Omental fat pad (tissue), 4 donors: Measurements from ENCODE around the gene LEPROT. TPM values are rescaled to one million over a fixed set of nuclear protein-coding genes. Genes with fewer than 3 reads are reported as not detected.
A peak's percentile ranks its signal among the peaks of the same experiment; 100 is the strongest.

ENCODE experiments used
- ATAC-seq: fragments of 150-250 bp; one replicate; pipeline ENCODE4 v1.9.1; 2016; ENCODE audit warnings: mild to moderate bottlenecking, moderate library complexity; ENCODE audit not compliant: low FRiP score
- DNase-seq: peaks from one replicate; pipeline ENCODE4 v3.0.0-alpha.2; 2019; ENCODE audit warnings: low spot score
- total RNA-seq, 4 donors: library from RNA; depleted of rRNA; stranded (reverse); fragments of >200 nt; gene quantifications; one replicate each; pipeline ENCODE4 v1.1.0, GENCODE V29; 2016
- TF ChIP-seq, protein P1 (sequence below), 3 donors: fragments of 450-650 bp; IDR thresholded peaks; one replicate each; pipeline ENCODE4 v1.5.1; 2016 to 2017; ENCODE audit warnings: antibody characterized with exemption in 3 of 3, mild to moderate bottlenecking in 3 of 3, moderate library complexity in 2 of 3

Gene LEPROT
- total RNA-seq, 4 donors from 2014 or later, result 61.1 to 123 (median 75.1) TPM

DNA sequence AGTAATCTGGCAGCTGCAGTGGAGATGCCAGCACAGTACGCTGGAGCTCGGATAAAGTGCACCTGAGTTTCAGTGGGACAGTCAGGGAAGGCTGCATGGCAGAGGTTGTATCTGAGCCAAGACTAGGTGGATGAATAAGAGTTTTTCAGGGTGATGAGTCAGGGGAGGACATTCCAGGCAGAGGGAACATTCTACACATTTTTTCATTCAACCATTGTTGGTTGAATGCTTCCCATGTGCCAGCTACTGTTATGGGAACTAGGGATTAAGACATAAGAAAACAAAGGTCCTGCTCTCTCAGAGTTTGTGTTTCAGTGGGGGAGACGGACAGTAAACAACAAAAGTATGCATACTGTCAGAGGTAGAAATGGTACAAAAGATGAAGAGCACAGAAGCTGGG is 5.2 kb downstream of the LEPROT start:
- TF ChIP-seq, protein P1, sequence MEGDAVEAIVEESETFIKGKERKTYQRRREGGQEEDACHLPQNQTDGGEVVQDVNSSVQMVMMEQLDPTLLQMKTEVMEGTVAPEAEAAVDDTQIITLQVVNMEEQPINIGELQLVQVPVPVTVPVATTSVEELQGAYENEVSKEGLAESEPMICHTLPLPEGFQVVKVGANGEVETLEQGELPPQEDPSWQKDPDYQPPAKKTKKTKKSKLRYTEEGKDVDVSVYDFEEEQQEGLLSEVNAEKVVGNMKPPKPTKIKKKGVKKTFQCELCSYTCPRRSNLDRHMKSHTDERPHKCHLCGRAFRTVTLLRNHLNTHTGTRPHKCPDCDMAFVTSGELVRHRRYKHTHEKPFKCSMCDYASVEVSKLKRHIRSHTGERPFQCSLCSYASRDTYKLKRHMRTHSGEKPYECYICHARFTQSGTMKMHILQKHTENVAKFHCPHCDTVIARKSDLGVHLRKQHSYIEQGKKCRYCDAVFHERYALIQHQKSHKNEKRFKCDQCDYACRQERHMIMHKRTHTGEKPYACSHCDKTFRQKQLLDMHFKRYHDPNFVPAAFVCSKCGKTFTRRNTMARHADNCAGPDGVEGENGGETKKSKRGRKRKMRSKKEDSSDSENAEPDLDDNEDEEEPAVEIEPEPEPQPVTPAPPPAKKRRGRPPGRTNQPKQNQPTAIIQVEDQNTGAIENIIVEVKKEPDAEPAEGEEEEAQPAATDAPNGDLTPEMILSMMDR (IDR thresholded peaks at IDR 0.05), result no peak
- ATAC-seq (no peak), DNase-seq (no peak)

DNA sequence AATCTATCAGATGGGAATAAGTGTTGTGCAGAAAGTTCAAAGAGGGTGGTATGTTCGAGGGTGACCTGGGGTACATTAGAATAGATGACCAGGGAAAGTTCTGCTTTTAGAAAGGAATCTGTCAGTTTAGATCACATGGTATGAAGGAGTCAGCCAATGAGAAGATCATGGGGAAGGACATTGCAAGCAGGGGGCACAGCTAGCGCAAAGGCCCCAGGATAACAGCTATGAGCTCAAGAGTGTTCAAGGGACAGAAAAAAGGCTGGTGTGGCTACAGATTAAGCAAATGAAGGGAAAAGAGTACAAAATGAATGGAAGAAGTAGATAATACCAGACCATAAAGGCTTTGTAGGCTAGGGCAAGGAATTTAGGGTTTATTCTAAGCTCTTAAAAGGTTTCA is 8.6 kb downstream of the LEPROT start:
- no peak for ATAC-seq
- TF ChIP-seq, protein P1 (IDR thresholded peaks at IDR 0.05), result no peak
- DNase-seq, result no peak

DNA sequence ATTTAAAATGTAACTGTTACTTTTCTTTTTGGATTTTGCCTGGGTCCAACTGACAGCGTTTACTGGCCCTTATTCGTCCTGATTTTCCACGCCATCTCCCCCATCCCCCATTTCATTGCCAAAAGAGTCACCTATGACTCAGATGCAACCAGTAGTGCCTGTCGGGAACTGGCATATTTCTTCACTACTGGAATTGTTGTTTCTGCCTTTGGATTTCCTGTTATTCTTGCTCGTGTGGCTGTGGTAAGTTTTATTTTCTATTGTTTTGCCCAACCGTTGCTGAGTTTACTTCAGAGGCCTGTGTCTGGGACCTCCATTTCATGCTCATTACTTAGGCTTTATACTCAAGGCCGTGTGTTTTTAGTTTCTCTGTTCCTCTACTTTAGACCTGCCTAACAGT is 9.3 kb downstream of the LEPROT start:
- TF ChIP-seq, protein P1 (IDR thresholded peaks at IDR 0.05), result no peak
- DNase-seq, result no peak
- peak; percentile 46 for ATAC-seq

DNA sequence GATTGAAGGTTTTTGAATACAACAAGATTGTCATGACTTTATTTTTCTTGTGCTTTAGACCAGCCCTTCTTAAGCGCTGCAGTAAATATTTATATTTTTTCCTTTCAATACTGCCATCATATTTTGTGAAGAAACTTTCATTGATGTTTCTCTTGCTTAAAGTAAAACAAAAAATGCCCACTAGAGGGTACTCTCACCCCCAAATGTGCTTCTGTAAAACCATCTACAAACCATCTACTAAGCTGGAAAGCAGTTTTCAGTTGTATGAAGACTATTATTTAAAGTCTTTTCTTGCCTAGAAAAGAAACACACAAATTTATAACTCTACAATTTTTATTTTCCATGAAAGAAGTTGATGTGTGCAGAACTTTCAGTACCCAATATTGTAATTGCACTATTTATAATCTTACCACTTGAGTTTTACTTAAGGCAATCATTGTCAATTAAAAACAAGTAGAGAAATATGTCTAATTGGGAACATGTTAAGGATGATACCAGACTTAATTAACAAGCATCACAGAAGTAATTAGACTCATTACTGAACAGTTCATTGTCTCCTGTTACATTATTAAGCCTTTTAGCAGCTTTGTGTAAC is 10.7 kb downstream of the LEPROT start:
- TF ChIP-seq, protein P1 (IDR thresholded peaks at IDR 0.05), result no peak
- DNase-seq (no peak), ATAC-seq (no peak)

DNA sequence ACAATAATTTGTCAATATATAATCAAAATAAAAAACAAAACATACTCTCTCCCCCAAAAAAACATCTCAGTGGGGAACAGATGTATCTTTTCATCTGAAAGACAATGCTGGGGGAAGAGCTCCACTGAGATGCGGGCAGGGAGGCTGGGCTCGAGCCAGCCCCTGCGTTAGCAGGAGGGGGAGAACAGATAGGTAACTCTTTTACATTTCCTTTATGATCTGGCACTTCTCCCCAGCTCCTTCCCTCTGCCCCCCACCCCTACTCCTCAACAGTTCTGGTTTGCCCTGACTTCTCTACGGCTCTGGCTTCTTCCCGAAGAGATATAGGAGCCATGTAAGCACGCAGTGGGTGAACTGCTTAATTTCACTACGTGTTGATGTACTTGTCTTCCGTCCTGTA is 12.4 kb downstream of the LEPROT start:
- TF ChIP-seq, protein P1 (IDR thresholded peaks at IDR 0.05), result no peak
- DNase-seq (no peak), ATAC-seq (no peak)

DNA sequence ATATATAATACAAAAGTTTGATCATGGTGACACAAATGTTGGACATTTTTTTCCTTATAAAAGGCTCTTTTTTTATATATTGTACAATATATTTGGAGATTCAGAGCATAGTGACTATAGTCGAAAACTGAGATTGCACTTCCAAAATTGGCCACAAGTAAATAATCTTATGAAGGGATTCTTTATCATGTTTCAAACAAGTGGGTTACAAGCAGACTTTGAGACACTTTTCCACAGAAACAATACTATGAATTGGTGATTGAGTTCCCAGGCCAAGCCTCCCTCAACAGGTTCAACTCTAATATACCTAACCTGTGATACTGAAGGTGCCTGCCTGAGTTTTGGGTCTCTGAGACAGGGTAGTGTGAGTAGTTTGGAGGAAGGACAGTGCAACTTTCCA is 13.8 kb downstream of the LEPROT start:
- ATAC-seq (no peak), DNase-seq (no peak)
- TF ChIP-seq, protein P1 (IDR thresholded peaks at IDR 0.05), result no peak

DNA sequence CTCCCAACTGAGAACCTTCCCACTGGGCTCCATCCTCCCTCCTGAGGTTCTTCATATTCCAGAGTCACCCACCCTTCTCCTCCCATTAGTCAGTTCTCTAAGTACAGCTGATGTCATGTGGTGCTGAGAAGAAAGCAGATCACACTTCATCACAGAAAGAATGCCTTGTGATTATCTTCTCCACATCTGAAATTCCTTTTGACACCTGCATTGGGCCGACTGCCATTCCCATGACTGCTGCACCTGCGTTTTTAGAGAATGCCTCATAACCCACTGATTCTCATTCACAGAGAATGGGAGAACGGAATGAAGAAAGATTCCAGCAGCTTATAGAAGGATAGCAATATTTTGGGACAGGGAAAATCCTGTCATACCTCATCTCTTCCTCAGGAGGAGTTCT is 14.3 kb downstream of the LEPROT start:
- DNase-seq (no peak), ATAC-seq (no peak)
- TF ChIP-seq, protein P1 (IDR thresholded peaks at IDR 0.05), result no peak
